HepG2 (cell line): Measurements from ENCODE around the gene JMJD6. TPM values are rescaled to one million over a fixed set of nuclear protein-coding genes. Genes with fewer than 3 reads are reported as not detected.

ENCODE experiments used
- ADNP ChIP-seq: sonication (generic); formaldehyde crosslinking; IDR thresholded peaks from 2 replicates; pipeline ENCODE4 v1.4.0; 2020; ENCODE audit warnings: missing genetic modification reagents
- BHLHE40 ChIP-seq: IDR thresholded peaks from 2 replicates; pipeline ENCODE4 v1.6.1; 2011; ENCODE audit warnings: low read length, improper control_type of control experiment
- HCFC1 ChIP-seq: fragments of 150-350 bp; IDR thresholded peaks from 2 replicates; pipeline ENCODE4 v1.6.1; 2014; ENCODE audit warnings: low read depth, low read length
- HDAC2 ChIP-seq: sonication (generic); formaldehyde crosslinking; IDR thresholded peaks from 2 replicates; pipeline ENCODE4 v1.4.0; 2020; ENCODE audit warnings: missing genetic modification reagents
- NRL ChIP-seq: sonication (generic); formaldehyde crosslinking; IDR thresholded peaks from 2 replicates; pipeline ENCODE4 v1.5.0; 2020; ENCODE audit warnings: missing genetic modification reagents, mild to moderate bottlenecking, moderate library complexity, borderline replicate concordance
- PITX1 ChIP-seq: sonication (generic); formaldehyde crosslinking; IDR thresholded peaks from 2 replicates; pipeline ENCODE4 v1.5.1; 2020; ENCODE audit warnings: mild to moderate bottlenecking, missing genetic modification reagents
- SOX13 ChIP-seq, 3 experiments: fragments of 450-650 bp in 1 of 3; sonication (generic) in 1 of 3; formaldehyde crosslinking in 1 of 3; IDR thresholded peaks in 2 of 3; conservative IDR thresholded peaks in 1 of 3; 2 replicates each; pipeline versions ENCODE4 v1.5.0 to v1.6.1; 2016 to 2020; ENCODE audit warnings: antibody characterized with exemption in 1 of 3, mild to moderate bottlenecking in 1 of 3, missing compliant biosample characterization in 1 of 3, missing genetic modification reagents in 1 of 3, moderate library complexity in 1 of 3
- U2AF1 ChIP-seq: fragments of 200-400 bp; formaldehyde crosslinking; optimal IDR thresholded peaks from 2 replicates; pipeline ENCODE3; 2017; ENCODE audit warnings: mild to moderate bottlenecking, low read depth, low read length
- YEATS4 ChIP-seq: sonication (generic); formaldehyde crosslinking; IDR thresholded peaks from 2 replicates; pipeline ENCODE4 v1.4.0; 2020; ENCODE audit warnings: missing genetic modification reagents, borderline replicate concordance
- ZBTB10 ChIP-seq: sonication (generic); formaldehyde crosslinking; IDR thresholded peaks from 2 replicates; pipeline ENCODE4 v1.4.0; 2020; ENCODE audit warnings: missing genetic modification reagents, borderline replicate concordance
- ZFP36 ChIP-seq: fragments of 150-350 bp; IDR thresholded peaks from 2 replicates; pipeline ENCODE4 v1.6.1; 2018; ENCODE audit warnings: borderline replicate concordance, low read length, low read depth; ENCODE audit not compliant: partially characterized antibody
- ZFP62 ChIP-seq: sonication (generic); formaldehyde crosslinking; IDR thresholded peaks from 2 replicates; pipeline ENCODE4 v1.4.0; 2020; ENCODE audit warnings: missing genetic modification reagents
- ZMYM4 ChIP-seq: sonication (generic); formaldehyde crosslinking; IDR thresholded peaks from 2 replicates; pipeline ENCODE4 v1.8.1; 2023; ENCODE audit warnings: mild to moderate bottlenecking, missing genetic modification reagents
- ZNF232 ChIP-seq: sonication (generic); formaldehyde crosslinking; IDR thresholded peaks from 2 replicates; pipeline ENCODE4 v1.4.0; 2020; ENCODE audit warnings: missing genetic modification reagents, borderline replicate concordance
- ZNF296 ChIP-seq: sonication (generic); formaldehyde crosslinking; conservative IDR thresholded peaks from 2 replicates; pipeline ENCODE4 v1.5.0; 2020; ENCODE audit warnings: mild to moderate bottlenecking, missing genetic modification reagents
- ZNF652 ChIP-seq: IDR thresholded peaks from 2 replicates; pipeline ENCODE4 v1.6.1; 2016; ENCODE audit warnings: low read depth, borderline replicate concordance
- ZNF75D ChIP-seq: sonication (generic); formaldehyde crosslinking; IDR thresholded peaks from 2 replicates; pipeline ENCODE4 v1.8.1; 2023; ENCODE audit warnings: missing genetic modification reagents, mild to moderate bottlenecking, borderline replicate concordance
- polyA plus RNA-seq, 8 experiments: library from polyadenylated mRNA; depleted of rRNA in 3 of 8; stranded (reverse) in 7 of 8; unstranded in 1 of 8; fragments of >200 nt; fragmentation: Illumina TruSeq in 4 of 8; extraction: Trizol in 4 of 8; gene quantifications; 2 replicates each; pipeline versions ENCODE4 v1.2.1 to v1.2.3, GENCODE V29; 2011 to 2016; ENCODE audit warnings: low read depth in 4 of 8, missing spikeins in 1 of 8, mixed read lengths in 1 of 8; ENCODE audit not compliant: insufficient read depth in 1 of 8
- total RNA-seq, 5 experiments: library from RNA; depleted of rRNA; stranded (reverse); fragments of >200 nt; fragmentation: Illumina TruSeq; extraction: Trizol; gene quantifications; 2 replicates each; pipeline ENCODE4 v1.2.3, GENCODE V29; 2016; ENCODE audit warnings: low read depth in 1 of 5
- TF ChIP-seq, protein P1 (sequence below): sonication (generic); formaldehyde crosslinking; IDR thresholded peaks from 2 replicates; pipeline ENCODE4 v1.4.0; 2020; ENCODE audit warnings: mild to moderate bottlenecking, missing genetic modification reagents
- TF ChIP-seq, protein P2 (sequence below): sonication (generic); formaldehyde crosslinking; IDR thresholded peaks from 2 replicates; pipeline ENCODE4; 2020; ENCODE audit warnings: missing genetic modification reagents, mild to moderate bottlenecking, borderline replicate concordance
- TF ChIP-seq, protein P3 (sequence below): sonication (generic); formaldehyde crosslinking; IDR thresholded peaks from 2 replicates; pipeline ENCODE4 v1.9.0; 2022; ENCODE audit warnings: low read depth, missing genetic modification reagents

The JMJD6 gene
- total and polyA plus RNA-seq, 2 of the 13 experiments (the other 11 are each of a cell fraction or from before 2014, with no cell fraction given): 33.6 to 41.0 TPM

- TF ChIP-seq YEATS4 (no peak), ADNP (CRISPR knock-in tag) (0 out of 2 replicates have a peak, but pooled peaks have one; percentile 18), HCFC1 (peak; percentile 39), BHLHE40 (peak; percentile 3; the same call in 1 of the 2 replicates), ZNF75D (CRISPR knock-in tag) (no peak), PITX1 (no peak; the same call in 1 of the 2 replicates), ZNF652 (CRISPR knock-in tag) (no peak; the same call in 1 of the 2 replicates), SOX13 (IDR thresholded peaks at IDR 0.05) (no peak; the same call in 1 of the 2 replicates), SOX13 (CRISPR knock-in tag; conservative IDR thresholded peaks at IDR 0.05 in 1 of 2, IDR thresholded peaks at IDR 0.05 in 1 of 2) (no peak), HDAC2 (CRISPR knock-in tag) (no peak; the same call in 1 of the 2 replicates), ZFP62 (CRISPR knock-in tag) (no peak), U2AF1 (no peak), ZNF232 (no peak; the same call in 1 of the 2 replicates), ZBTB10 (peak; percentile 22; the same call in 1 of the 2 replicates), NRL (CRISPR knock-in tag) (0 out of 2 replicates have a peak, but pooled peaks have one; percentile 76), ZNF296 (CRISPR knock-in tag) (peak; percentile 88), ZMYM4 (peak; percentile 45; the same call in 1 of the 2 replicates), ZFP36 (no peak)
- TF ChIP-seq, protein P1, sequence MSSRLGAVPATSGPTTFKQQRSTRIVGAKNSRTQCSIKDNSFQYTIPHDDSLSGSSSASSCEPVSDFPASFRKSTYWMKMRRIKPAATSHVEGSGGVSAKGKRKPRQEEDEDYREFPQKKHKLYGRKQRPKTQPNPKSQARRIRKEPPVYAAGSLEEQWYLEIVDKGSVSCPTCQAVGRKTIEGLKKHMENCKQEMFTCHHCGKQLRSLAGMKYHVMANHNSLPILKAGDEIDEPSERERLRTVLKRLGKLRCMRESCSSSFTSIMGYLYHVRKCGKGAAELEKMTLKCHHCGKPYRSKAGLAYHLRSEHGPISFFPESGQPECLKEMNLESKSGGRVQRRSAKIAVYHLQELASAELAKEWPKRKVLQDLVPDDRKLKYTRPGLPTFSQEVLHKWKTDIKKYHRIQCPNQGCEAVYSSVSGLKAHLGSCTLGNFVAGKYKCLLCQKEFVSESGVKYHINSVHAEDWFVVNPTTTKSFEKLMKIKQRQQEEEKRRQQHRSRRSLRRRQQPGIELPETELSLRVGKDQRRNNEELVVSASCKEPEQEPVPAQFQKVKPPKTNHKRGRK: no peak
- TF ChIP-seq, protein P2, sequence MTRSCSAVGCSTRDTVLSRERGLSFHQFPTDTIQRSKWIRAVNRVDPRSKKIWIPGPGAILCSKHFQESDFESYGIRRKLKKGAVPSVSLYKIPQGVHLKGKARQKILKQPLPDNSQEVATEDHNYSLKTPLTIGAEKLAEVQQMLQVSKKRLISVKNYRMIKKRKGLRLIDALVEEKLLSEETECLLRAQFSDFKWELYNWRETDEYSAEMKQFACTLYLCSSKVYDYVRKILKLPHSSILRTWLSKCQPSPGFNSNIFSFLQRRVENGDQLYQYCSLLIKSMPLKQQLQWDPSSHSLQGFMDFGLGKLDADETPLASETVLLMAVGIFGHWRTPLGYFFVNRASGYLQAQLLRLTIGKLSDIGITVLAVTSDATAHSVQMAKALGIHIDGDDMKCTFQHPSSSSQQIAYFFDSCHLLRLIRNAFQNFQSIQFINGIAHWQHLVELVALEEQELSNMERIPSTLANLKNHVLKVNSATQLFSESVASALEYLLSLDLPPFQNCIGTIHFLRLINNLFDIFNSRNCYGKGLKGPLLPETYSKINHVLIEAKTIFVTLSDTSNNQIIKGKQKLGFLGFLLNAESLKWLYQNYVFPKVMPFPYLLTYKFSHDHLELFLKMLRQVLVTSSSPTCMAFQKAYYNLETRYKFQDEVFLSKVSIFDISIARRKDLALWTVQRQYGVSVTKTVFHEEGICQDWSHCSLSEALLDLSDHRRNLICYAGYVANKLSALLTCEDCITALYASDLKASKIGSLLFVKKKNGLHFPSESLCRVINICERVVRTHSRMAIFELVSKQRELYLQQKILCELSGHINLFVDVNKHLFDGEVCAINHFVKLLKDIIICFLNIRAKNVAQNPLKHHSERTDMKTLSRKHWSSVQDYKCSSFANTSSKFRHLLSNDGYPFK (CRISPR knock-in tag): peak; percentile 38; the same call in 1 of the 2 replicates
- TF ChIP-seq, protein P3, sequence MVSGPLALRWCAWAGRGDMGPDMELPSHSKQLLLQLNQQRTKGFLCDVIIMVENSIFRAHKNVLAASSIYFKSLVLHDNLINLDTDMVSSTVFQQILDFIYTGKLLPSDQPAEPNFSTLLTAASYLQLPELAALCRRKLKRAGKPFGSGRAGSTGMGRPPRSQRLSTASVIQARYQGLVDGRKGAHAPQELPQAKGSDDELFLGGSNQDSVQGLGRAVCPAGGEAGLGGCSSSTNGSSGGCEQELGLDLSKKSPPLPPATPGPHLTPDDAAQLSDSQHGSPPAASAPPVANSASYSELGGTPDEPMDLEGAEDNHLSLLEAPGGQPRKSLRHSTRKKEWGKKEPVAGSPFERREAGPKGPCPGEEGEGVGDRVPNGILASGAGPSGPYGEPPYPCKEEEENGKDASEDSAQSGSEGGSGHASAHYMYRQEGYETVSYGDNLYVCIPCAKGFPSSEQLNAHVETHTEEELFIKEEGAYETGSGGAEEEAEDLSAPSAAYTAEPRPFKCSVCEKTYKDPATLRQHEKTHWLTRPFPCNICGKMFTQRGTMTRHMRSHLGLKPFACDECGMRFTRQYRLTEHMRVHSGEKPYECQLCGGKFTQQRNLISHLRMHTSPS (CRISPR knock-in tag): no peak; the same call in none of the 2 replicates
Observed at GRCh38 chr17:76726231-76726775, at the start of gene JMJD6 (continued).
